ENCODE data around the gene LRRC4C. TPM values are rescaled to one million over a fixed set of nuclear protein-coding genes. Genes with fewer than 3 reads are reported as not detected.

LRRC4C gene
- total RNA-seq, 1 donor: 0.27 TPM

GRCh38 chr11:40139536-40139935, 1319.9 kb downstream of the LRRC4C start:
- no peak for TF ChIP-seq CTCF (IDR thresholded peaks at IDR 0.05; ENCODE audit: insufficient read depth, low read length)
- DNase-seq (ENCODE audit: low read depth): no peak
- H3K4me3 ChIP-seq (ENCODE audit: low read depth, low read length): no peak overlapping the region

- no peak for TF ChIP-seq CTCF (IDR thresholded peaks at IDR 0.05; ENCODE audit: insufficient read depth, low read length)
- no peak for DNase-seq (ENCODE audit: low read depth)
- H3K4me3 ChIP-seq (ENCODE audit: low read depth, low read length): no peak overlapping the region
These were observed 1320.4 kb downstream of the LRRC4C start for GRCh38 chr11:40139066-40139465.

- no peak for DNase-seq (ENCODE audit: low read depth)
- no peak overlapping the region for H3K4me3 ChIP-seq (ENCODE audit: low read depth, low read length)
- no peak for TF ChIP-seq CTCF (IDR thresholded peaks at IDR 0.05; ENCODE audit: insufficient read depth, low read length)
These were observed 1324.5 kb downstream of the LRRC4C start for GRCh38 chr11:40134820-40135570.

- H3K4me3 ChIP-seq (ENCODE audit: low read depth, low read length): no peak overlapping the region
- no peak for DNase-seq (ENCODE audit: low read depth)
- TF ChIP-seq CTCF (IDR thresholded peaks at IDR 0.05; ENCODE audit: insufficient read depth, low read length): no peak
These were observed 1326.0 kb downstream of the LRRC4C start for GRCh38 chr11:40133498-40133897.

GRCh38 chr11:40132912-40133311, 1326.5 kb downstream of the LRRC4C start:
- TF ChIP-seq CTCF (IDR thresholded peaks at IDR 0.05; ENCODE audit: insufficient read depth, low read length): no peak
- no peak overlapping the region for H3K4me3 ChIP-seq (ENCODE audit: low read depth, low read length)
- DNase-seq (ENCODE audit: low read depth): no peak

GRCh38 chr11:40130427-40130826, 1329.0 kb downstream of the LRRC4C start:
- DNase-seq (ENCODE audit: low read depth): no peak
- no peak overlapping the region for H3K4me3 ChIP-seq (ENCODE audit: low read depth, low read length)
- no peak for TF ChIP-seq CTCF (IDR thresholded peaks at IDR 0.05; ENCODE audit: insufficient read depth, low read length)

GRCh38 chr11:40129266-40129665, 1330.2 kb downstream of the LRRC4C start:
- TF ChIP-seq CTCF (IDR thresholded peaks at IDR 0.05; ENCODE audit: insufficient read depth, low read length): no peak
- no peak overlapping the region for H3K4me3 ChIP-seq (ENCODE audit: low read depth, low read length)
- DNase-seq (ENCODE audit: low read depth): no peak
